Iris pigment epithelial cell (primary cell): Measurements from ENCODE around the gene TBPL1.

ENCODE experiments used
- DNase-seq: peaks from one replicate; pipeline ENCODE4 v3.0.0-alpha.2; 2011; ENCODE audit warnings: low read depth

The TBPL1 gene

GRCh38 chr6:134007077-134007476 is 54.1 kb downstream of the TBPL1 start:
- no peak for DNase-seq

DNA sequence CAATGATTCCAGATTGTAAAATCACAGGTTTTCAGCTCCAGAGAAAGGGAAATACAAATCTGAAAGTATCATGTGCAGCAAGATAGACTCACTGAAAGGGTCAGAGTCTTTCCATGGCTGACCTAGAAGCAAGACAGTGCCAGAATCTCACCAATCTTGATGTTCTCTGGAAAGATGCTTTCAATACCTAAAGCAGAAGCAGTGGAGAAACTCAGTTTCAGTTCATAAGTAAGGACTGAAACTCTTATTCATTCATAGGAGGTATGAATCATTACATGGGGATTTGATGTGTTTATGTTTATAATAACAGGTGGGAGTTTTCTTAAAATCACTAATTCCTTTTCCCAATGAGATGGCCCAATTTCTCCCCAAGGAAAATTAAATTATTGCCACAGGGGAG is 56.9 kb downstream of the TBPL1 start:
- no peak for DNase-seq

DNA sequence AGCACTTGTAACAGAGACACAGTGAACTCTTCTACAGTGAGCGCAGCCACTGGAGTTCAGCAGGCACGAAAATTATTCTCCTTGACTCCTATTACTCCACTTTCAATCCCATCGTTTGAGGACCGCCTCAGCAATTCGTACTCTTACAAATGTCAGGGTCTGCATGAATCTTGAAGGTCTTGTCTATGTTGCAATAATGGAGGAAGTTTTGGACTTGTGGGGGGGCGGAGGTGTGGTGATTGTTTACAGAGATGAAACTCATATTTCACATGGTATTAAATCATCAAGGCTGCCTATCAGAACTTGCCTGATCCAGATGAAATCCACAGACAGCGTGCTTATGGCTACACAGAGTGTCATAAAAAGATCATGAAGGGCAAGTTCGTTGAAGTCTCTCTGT is 57.4 kb downstream of the TBPL1 start:
- DNase-seq, result no peak

DNA sequence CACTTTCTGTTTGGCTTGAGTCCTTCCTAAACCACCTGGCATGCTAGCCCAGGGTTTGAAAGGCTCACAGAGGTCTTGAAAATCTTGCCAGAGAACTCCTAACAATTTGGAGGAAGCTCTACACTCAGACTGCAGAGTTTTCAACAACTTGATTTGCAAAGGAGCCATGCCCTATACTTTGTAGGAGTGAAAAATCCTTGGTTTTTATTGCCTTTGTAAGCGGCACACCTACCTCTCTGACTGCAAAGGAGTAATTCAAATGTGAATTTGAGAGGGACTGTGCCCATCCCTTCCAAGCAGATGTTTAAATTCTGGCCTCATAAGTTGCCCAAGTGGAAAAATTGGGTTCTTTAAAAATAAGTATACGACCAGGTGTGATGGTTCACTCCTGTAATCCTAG is 58.0 kb downstream of the TBPL1 start:
- DNase-seq, result no peak

DNA sequence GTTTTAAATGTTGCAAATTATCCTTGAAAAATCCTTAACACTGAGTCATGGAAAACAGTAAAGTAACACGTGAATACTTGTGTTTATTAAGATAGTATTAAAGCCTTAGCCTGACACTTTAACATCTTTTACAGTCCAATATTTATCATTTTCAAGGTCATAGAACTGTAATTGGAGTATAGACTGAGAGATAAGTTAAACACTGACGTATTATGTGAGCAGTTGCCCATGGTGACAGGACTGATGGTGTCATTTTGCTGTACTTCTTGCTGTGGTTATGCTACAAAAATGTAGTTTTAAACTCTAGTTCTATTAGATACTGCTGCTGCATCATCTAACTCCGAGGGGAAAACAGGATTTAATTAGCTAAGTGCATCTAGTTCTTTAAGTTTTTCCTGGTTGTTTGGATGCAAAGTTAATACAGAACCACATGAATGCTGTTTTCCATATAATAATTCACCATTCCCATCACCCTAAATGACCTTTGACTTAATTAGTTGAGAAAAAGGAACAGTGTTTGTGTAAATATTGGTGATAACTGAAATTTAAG is 61.6 kb downstream of the TBPL1 start:
- DNase-seq, result no peak

DNA sequence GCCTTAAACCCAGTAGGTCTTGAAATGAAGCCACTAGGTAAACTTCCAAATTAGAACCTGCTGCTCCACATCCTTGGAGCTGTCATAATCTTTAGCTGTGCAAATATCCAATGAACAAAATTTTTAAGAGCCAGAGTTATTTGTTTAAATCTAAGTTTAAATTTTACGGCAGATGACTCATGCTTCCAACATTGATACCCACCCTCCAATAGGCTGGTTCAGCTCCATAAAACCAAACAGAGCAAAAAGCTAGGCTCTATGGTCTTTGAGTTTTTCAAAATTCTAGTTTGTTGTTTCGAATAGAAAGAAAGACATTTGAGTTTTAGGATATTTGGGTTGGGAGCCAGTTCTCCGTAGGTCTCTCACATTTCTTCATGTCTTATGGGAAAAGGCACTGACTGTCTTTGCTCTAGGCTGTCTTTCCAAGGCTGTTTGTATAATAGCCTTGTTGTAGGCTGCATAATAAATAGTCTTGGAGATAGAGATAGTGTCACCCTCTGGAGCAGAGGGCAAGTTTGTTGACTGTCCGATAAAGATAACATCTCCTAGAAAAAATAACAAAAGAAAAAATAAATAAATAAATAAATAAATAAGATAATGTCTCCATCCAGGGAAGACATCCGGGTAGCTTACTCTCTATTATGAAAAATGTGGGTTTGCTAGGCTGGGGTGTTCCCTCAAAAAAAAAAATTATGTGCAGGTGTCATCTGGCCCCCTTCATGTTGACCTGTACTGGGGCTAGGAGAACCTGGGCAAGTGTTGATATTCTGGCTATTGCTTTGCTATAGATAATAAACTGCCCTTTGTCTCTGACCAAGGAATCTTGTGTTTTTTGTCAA is 62.9 kb downstream of the TBPL1 start:
- DNase-seq, result no peak

DNA sequence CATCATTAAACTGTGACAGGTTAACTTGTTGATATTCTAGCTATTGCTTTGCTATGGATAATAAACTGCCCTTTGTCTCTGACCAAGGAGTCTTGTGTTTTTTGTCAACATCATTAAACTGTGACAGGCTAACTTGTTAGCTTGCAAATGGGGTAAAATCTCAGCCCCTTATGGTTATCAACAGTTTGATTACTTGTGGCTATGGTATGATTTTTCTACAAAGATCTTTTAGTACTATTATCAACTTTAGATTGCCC is 63.5 kb downstream of the TBPL1 start:
- DNase-seq, result no peak

DNA sequence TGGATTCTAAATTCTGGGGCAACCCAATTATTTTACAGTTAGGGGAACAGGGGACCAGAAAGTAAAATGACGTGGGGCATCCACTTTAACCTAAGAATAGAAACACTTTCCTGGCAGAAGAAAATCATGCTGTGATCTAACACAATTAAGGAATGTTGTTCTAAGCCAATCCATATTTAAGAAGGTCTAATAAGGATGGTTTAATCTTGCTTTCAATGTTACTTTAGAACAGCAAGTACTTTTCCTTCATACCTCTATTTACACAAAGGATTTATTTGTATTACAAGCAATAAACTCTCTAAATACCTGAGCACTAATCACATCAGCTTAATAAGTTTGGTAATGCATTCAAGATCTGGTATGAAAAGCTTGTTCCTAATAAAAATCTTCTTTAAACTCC is 67.0 kb downstream of the TBPL1 start:
- DNase-seq, result no peak

- DNase-seq, result no peak
Measured at GRCh38 chr6:134020543-134020942, 67.5 kb downstream of the TBPL1 start.

- no peak for DNase-seq
Measured at GRCh38 chr6:134020968-134021367, 67.9 kb downstream of the TBPL1 start.

GRCh38 chr6:134021396-134022122 is 68.5 kb downstream of the TBPL1 start:
- no peak for DNase-seq

- DNase-seq, result no peak
Measured at GRCh38 chr6:134022650-134023049, 69.6 kb downstream of the TBPL1 start.

GRCh38 chr6:134026597-134026996 is 73.6 kb downstream of the TBPL1 start:
- peak; percentile 79 for DNase-seq

- no peak for DNase-seq
Measured at GRCh38 chr6:134028438-134028837, 75.4 kb downstream of the TBPL1 start.

GRCh38 chr6:134029495-134030455 is 76.8 kb downstream of the TBPL1 start:
- peak; percentile 90 for DNase-seq

- DNase-seq, result peak; percentile 52
Measured at GRCh38 chr6:134031696-134032255, 78.8 kb downstream of the TBPL1 start.

GRCh38 chr6:134034478-134034877 is 81.5 kb downstream of the TBPL1 start:
- DNase-seq, result no peak

GRCh38 chr6:134034961-134035822 is 82.2 kb downstream of the TBPL1 start:
- no peak for DNase-seq

DNA sequence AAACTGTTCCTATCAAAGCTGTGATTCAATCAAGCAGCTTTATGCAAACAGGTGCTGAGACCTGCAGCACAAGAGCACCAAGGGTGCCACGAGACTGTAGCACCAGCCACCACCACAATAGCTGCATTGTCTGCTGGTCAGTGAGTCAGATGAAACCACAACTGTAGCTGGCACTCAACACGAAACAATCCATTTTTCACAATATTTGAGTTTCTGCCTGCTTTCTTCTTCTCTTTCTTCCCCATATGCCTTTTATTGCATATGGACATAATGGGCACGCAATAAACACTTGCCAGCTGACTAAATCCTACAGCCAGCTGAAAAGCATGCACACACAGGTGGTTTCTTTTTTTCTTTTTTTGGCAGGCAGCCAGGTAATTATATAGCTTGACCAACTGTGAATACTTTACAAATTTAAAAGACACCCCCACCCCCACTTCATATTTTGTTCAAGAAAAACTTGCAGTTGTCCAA is 82.8 kb downstream of the TBPL1 start:
- DNase-seq, result peak; percentile 49

- DNase-seq, result no peak
Measured at GRCh38 chr6:134039116-134039515, 86.1 kb downstream of the TBPL1 start.
